Suprapubic skin (tissue), 4 donors: ENCODE data around the gene IGFN1. TPM values are rescaled to one million over a fixed set of nuclear protein-coding genes. Genes with fewer than 3 reads are reported as not detected.

Experiments
- DNase-seq, 2 donors: peaks; one replicate each; pipeline ENCODE4 v3.0.0-alpha.2; 2019; ENCODE audit warnings: low spot score in 2 of 2
- H3K27ac ChIP-seq: fragments of 200-600 bp; sonication (generic); one replicate; pipeline ENCODE4 v1.5.1; 2019
- H3K27me3 ChIP-seq: fragments of 200-600 bp; sonication (generic); one replicate; pipeline ENCODE4 v1.5.1; 2019
- H3K36me3 ChIP-seq: fragments of 200-600 bp; sonication (generic); one replicate; pipeline ENCODE4 v1.5.1; 2019
- H3K4me1 ChIP-seq: fragments of 200-600 bp; sonication (generic); one replicate; pipeline ENCODE4 v1.5.1; 2019
- H3K4me3 ChIP-seq: fragments of 200-600 bp; sonication (generic); one replicate; pipeline ENCODE4 v1.5.1; 2019; ENCODE audit warnings: mild to moderate bottlenecking
- H3K9me3 ChIP-seq: fragments of 200-600 bp; sonication (generic); one replicate; pipeline ENCODE4 v1.5.1; 2019
- EP300 ChIP-seq: sonication (generic); formaldehyde crosslinking; IDR thresholded peaks from one replicate; pipeline ENCODE4 v1.6.1; 2017; ENCODE audit warnings: antibody characterized with exemption
- POLR2A ChIP-seq, 2 donors: fragments of 450-650 bp; IDR thresholded peaks; one replicate each; pipeline ENCODE4 v1.6.1; 2017; ENCODE audit warnings: antibody characterized with exemption in 2 of 2, mild to moderate bottlenecking in 2 of 2, moderate library complexity in 2 of 2
- POLR2AphosphoS5 ChIP-seq, 3 donors: sonication (generic); formaldehyde crosslinking; IDR thresholded peaks; one replicate each; pipeline ENCODE4 v1.6.1; 2017; ENCODE audit warnings: antibody characterized with exemption in 3 of 3
- WGBS: methylation state at CpG from one replicate; pipeline ENCODE4 v1.1.5; 2018; 5-methylcytosine and 5-hydroxymethylcytosine counted together
- total RNA-seq, 4 donors: library from RNA; depleted of rRNA; stranded (reverse); fragments of >200 nt; gene quantifications; one replicate each; pipeline ENCODE4 v1.1.0, GENCODE V29; 2016
- TF ChIP-seq, protein P1 (sequence below), 2 donors: fragments of 200-600 bp in 1 of 2; fragments of 450-650 bp in 1 of 2; sonication (generic) in 1 of 2; IDR thresholded peaks; one replicate each; pipeline ENCODE4 v1.5.1; 2016 to 2019; ENCODE audit warnings: antibody characterized with exemption in 2 of 2, mild to moderate bottlenecking in 1 of 2, moderate library complexity in 1 of 2

The IGFN1 gene
- total RNA-seq, 4 donors from 2014 or later: 0.13 to 0.57 TPM; not detected in 2

DNA sequence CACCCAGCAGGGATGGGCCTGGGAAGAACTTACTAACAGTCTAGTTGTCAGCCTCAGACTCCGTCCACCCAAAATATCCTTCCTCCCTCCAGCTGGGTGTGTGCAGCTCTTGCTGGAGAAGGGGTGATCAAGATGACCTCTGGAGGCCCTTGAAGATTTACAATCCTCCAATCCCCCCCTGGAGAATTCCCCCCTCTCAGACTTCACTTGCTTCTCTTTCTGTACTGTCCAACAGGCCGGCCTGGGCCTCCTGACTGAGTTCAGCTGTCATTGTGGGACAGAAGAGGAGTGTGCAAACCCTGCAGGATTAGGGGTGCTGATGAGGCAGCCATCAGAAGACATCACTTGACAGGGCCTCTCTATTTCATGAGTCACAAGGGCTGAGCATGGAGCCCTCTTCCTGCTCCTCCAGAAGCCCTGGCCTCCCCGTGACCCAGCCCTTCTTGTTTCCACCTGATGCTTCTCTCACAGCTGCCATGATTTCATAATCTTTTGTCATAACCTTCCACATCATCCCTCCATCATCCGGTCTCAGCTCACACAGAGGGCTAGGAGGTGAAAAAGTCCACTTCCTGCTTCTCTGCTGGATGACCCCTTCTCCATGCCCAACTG is 17.5 kb upstream of the IGFN1 start:
- H3K27ac ChIP-seq: no peak overlapping the region
- no peak overlapping the region for H3K4me3 ChIP-seq
- 72% methylated on average over 4 of the region's 4 CpGs for WGBS
- TF ChIP-seq EP300 (no peak), POLR2A (IDR thresholded peaks at IDR 0.05) (no peak)
- TF ChIP-seq, protein P1, sequence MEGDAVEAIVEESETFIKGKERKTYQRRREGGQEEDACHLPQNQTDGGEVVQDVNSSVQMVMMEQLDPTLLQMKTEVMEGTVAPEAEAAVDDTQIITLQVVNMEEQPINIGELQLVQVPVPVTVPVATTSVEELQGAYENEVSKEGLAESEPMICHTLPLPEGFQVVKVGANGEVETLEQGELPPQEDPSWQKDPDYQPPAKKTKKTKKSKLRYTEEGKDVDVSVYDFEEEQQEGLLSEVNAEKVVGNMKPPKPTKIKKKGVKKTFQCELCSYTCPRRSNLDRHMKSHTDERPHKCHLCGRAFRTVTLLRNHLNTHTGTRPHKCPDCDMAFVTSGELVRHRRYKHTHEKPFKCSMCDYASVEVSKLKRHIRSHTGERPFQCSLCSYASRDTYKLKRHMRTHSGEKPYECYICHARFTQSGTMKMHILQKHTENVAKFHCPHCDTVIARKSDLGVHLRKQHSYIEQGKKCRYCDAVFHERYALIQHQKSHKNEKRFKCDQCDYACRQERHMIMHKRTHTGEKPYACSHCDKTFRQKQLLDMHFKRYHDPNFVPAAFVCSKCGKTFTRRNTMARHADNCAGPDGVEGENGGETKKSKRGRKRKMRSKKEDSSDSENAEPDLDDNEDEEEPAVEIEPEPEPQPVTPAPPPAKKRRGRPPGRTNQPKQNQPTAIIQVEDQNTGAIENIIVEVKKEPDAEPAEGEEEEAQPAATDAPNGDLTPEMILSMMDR (IDR thresholded peaks at IDR 0.05): no peak
- H3K4me1 ChIP-seq: peaks cover 16% of the 10 kb centered on the region
- no peaks in the 10 kb centered on the region for H3K9me3 ChIP-seq
- peaks cover 3% of the 10 kb centered on the region for H3K27me3 ChIP-seq
- DNase-seq: peak in 1 of 2 donors; percentile 30
- H3K36me3 ChIP-seq: no peaks in the 10 kb centered on the region

DNA sequence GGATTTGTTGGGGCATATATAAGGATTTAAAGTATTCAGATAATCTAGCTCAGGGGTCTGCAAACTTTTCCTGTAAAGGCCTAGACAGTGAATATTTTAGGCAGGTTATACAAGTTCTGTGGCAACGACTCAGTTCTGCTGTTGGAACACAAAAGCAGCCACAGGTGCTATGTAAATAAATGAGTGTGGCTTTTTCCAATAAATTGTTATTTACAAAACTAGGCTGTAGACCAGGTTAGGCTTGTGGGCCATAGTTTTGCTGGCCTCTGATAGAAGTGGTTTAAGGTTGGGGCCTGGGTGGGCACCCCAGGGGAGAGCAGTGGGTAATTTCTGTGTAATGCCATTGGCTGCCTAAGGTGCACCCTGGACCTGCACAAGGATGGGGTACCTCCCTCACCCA is 16.9 kb upstream of the IGFN1 start:
- no peak overlapping the region for H3K27ac ChIP-seq
- no peaks in the 10 kb centered on the region for H3K9me3 ChIP-seq
- peaks cover 3% of the 10 kb centered on the region for H3K27me3 ChIP-seq
- DNase-seq: peak in 1 of 2 donors; percentile 29
- H3K4me1 ChIP-seq: peaks cover 16% of the 10 kb centered on the region
- H3K36me3 ChIP-seq: no peaks in the 10 kb centered on the region
- TF ChIP-seq POLR2A (IDR thresholded peaks at IDR 0.05) (no peak), EP300 (no peak), POLR2AphosphoS5 (IDR thresholded peaks at IDR 0.05) (no peak)
- TF ChIP-seq, protein P1 (IDR thresholded peaks at IDR 0.05): no peak
- no peak overlapping the region for H3K4me3 ChIP-seq
- 47% methylated on average over 1 of the region's 1 CpG for WGBS

DNA sequence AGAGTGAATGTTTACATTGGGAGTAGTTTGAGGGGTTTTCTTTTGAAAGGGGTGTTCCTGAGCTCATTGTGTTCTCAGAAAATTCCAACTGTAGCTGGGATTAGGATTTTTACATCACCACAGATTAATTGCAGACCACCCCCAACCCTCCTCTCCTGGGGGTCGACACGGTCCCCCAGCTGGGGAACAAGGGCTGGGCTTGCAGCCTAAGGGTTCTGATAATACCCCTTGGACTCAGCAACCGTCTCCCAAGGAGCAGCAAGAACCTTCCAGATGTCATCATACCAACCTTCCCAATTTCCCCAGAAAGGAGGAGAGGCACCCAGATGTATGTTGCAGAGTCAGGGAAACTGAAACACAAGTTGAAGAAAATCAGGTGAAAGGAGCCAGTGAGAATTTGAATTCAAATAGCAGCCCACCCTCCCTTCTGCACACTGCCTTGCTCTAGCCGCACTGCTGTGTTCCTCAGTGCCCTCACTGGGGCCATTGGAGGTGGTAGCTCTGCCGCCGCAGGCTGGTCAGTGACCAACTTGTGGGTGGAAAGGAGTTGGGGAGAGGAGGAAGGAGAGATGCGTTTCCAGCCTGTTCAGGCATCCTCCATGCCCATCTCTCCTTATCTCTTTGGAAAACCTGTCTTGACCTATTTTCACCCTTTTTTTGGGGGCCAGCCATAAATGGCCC is 14.7 kb upstream of the IGFN1 start:
- peaks cover 6% of the 10 kb centered on the region for H3K4me1 ChIP-seq

DNA sequence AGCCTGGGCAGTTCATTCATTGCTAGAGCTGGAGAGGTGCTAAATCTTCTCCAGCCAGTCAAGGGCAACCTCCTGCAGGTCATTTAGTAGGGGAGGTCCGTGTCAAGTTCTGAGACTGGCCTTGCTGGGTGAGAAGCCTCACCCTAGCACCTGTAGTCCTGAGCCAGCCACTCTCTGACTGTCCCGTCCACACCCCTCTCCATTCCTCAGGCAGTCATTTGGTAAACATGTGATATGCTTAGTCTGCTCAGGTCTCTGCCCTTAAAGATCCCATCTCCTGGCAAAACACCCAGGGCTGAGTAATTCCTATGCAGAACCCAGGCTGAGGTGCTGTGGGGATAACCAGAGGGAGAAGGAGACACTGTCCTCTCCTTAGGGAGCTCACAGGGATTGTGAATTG is 13.7 kb upstream of the IGFN1 start:
- Histone ChIP-seq H3K4me3 (no peak overlapping the region), H3K27ac (no peak overlapping the region)
- peak in 1 of 2 donors; percentile 21 for DNase-seq

More for the DNA sequence above, 14.7 kb upstream of the IGFN1 start:
- Histone ChIP-seq H3K4me3 (no peak overlapping the region), H3K27ac (no peak overlapping the region), H3K9me3 (no peaks in the 10 kb centered on the region), H3K36me3 (no peaks in the 10 kb centered on the region), H3K27me3 (peaks cover 3% of the 10 kb centered on the region)
- WGBS: 80% methylated on average over 7 of the region's 7 CpGs
- no peak for TF ChIP-seq POLR2A (IDR thresholded peaks at IDR 0.05)
- DNase-seq: no peak

DNA sequence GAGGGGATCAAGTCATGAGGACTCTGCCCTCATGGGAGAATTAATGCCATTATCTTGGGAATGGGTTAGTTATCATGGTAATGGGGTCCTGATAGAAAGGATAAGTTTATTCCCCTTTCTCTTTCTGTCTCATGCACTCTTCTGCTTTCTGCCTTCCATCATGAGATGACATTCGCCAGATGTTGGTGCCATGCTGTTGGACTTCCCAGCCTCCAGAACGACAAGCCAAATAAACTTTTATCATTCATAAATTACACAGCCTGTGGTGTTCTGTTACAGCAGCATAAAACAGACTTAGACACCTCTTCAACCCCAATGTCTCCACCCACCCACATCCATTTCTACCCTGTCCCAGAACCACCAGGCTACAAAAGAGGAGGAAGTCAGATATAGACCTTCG is 11.9 kb upstream of the IGFN1 start:
- Histone ChIP-seq H3K27me3 (peaks cover 3% of the 10 kb centered on the region), H3K36me3 (no peaks in the 10 kb centered on the region), H3K4me1 (no peaks in the 10 kb centered on the region), H3K9me3 (no peaks in the 10 kb centered on the region), H3K27ac (no peak overlapping the region), H3K4me3 (no peak overlapping the region)
- DNase-seq: no peak
- 54% methylated on average over 3 of the region's 3 CpGs for WGBS
- no peak for TF ChIP-seq POLR2AphosphoS5 (IDR thresholded peaks at IDR 0.05)
- TF ChIP-seq EP300: no peak
- TF ChIP-seq, protein P1 (IDR thresholded peaks at IDR 0.05): no peak

More for the DNA sequence above, 13.7 kb upstream of the IGFN1 start:
- WGBS: 52% methylated on average over 2 of the region's 2 CpGs
- Histone ChIP-seq H3K9me3 (no peaks in the 10 kb centered on the region), H3K27me3 (peaks cover 3% of the 10 kb centered on the region), H3K36me3 (no peaks in the 10 kb centered on the region), H3K4me1 (no peaks in the 10 kb centered on the region)
- TF ChIP-seq, protein P1 (IDR thresholded peaks at IDR 0.05): no peak
- TF ChIP-seq EP300: no peak
